WI38 (cell line): ENCODE measurements around the gene ITGA6.
A peak's percentile ranks its signal among the peaks of the same experiment; 100 is the strongest.
"Not testable (repeated sequence)": the region's sequence is repeated elsewhere in the genome, so short reads cannot be mapped to it uniquely, and the experiment has no call there.

Experiments used
- H3K4me3 ChIP-seq: 2 replicates; pipeline ENCODE4 v1.5.1; 2011; ENCODE audit warnings: low read depth, mild to moderate bottlenecking, control low read depth, low read length
- TF ChIP-seq, protein P1 (sequence below): IDR thresholded peaks from 2 replicates; pipeline ENCODE4 v1.5.1; 2012; ENCODE audit warnings: low read depth, mild to moderate bottlenecking, control low read depth, low read length

Gene ITGA6

DNA sequence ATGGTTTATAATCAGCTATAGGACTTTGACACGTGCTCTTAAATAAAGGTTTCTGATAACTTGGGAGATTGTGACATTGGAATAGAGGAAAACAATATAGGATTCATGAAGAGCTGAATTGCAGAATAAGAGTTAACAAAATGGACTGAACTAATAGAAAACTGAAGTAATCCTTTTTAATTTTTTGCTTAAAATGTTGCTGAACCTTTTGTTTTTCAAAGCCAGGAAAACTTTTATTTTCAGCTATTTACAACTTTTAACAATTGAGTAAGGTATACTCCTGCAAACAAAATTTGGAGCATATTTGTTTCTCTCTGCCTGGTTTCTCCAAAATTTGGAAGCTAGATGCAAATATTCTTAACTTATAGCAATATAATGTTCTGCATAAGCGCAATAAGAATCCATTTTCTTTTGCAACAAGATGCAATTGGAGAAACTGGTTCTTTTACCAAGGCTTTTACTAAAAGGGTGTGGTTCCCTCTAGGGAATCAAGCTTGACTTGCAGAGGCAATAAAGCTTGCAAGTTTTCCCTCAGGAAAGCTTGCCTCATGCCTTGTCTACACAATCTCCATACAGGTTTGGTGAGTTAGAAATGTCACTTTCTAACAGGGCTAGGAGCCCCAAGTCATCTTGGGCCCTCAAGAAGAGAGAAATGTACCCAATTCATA, 118.2 kb downstream of the ITGA6 start:
- H3K4me3 ChIP-seq: no peak overlapping the region
- TF ChIP-seq, protein P1, sequence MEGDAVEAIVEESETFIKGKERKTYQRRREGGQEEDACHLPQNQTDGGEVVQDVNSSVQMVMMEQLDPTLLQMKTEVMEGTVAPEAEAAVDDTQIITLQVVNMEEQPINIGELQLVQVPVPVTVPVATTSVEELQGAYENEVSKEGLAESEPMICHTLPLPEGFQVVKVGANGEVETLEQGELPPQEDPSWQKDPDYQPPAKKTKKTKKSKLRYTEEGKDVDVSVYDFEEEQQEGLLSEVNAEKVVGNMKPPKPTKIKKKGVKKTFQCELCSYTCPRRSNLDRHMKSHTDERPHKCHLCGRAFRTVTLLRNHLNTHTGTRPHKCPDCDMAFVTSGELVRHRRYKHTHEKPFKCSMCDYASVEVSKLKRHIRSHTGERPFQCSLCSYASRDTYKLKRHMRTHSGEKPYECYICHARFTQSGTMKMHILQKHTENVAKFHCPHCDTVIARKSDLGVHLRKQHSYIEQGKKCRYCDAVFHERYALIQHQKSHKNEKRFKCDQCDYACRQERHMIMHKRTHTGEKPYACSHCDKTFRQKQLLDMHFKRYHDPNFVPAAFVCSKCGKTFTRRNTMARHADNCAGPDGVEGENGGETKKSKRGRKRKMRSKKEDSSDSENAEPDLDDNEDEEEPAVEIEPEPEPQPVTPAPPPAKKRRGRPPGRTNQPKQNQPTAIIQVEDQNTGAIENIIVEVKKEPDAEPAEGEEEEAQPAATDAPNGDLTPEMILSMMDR: no peak

GRCh38 chr2:172549131-172549530, 121.7 kb downstream of the ITGA6 start:
- TF ChIP-seq, protein P1: no peak
- no peak overlapping the region for H3K4me3 ChIP-seq

DNA sequence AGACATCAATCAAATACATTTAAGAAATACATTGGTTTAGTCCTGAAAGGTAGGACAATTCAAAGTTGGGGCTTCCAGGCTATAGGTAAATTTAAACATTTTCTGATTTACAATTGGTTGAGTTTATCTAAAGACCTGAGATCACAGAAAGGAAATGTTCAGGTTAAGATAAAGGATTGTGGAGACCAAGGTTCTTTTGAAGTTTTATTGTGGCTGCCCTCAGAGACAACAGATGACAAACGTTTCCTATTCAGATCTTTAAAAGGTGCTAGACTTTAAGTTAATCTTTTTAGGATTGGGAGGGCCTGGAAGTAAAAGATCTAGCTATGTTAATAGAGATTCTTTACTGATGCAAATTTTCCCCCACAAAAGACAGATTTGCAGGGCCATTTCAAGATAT, 122.4 kb downstream of the ITGA6 start:
- H3K4me3 ChIP-seq: not testable (repeated sequence)

DNA sequence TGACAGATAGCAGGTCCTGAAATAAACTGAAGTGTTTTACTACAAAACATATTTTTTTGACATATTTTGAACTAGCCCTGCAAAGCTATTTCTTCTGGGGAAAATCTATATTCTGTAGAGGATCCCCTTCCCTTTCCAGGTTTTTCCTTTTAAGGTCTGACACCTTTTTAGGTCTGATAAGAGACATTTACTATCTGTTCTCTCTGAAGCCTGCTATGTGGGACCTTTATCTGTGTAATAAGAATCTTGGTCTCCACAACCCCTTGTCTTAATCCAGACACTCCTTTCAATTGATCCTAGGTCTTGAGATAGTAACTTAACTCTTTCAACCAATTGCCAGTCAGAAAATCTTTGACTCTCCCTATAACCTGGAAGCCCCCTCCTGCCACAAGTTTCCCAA, 123.0 kb downstream of the ITGA6 start:
- TF ChIP-seq, protein P1: no peak
- H3K4me3 ChIP-seq: no peak overlapping the region

DNA sequence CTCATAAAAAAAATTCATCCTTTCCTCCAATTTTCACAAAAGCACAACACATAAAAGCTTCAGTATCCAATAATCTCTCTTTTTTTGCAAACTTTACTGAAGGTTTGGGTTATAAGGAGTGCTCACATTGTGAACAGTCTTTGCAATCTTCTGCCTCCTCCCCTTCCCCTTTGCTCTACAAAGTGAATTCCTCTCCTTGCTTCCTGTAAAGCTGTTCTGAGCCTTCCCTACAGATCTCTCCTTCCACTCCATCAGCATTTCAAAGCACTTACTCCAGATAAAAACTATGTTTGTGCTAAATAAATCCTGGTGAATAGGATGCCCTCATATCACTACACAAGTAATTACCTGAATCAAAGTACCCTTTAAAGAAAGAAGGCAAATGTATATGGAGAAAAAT, 123.9 kb downstream of the ITGA6 start:
- no peak overlapping the region for H3K4me3 ChIP-seq
- TF ChIP-seq, protein P1: no peak

GRCh38 chr2:172552547-172553291, 125.3 kb downstream of the ITGA6 start:
- no peak overlapping the region for H3K4me3 ChIP-seq
- TF ChIP-seq, protein P1: no peak

GRCh38 chr2:172554352-172555271, 127.2 kb downstream of the ITGA6 start:
- TF ChIP-seq, protein P1: no peak
- H3K4me3 ChIP-seq: peak overlapping the region; percentile 93
